H1 (cell line): ENCODE results near the gene ZPR1. TPM values are rescaled to one million over a fixed set of nuclear protein-coding genes. Genes with fewer than 3 reads are reported as not detected.

Experiments
- CTCF ChIA-PET: fragments of 300-600 bp; sonication (Branson Sonifier 250); formaldehyde crosslinking; loops from one replicate; lab custom pipeline; 2021; ENCODE audit not compliant: partially characterized antibody; lab: Charles Lee
- POLR2A ChIA-PET: fragments of 300-600 bp; sonication (Branson Sonifier 250); formaldehyde crosslinking; loops from one replicate; lab custom pipeline; 2021; ENCODE audit warnings: inconsistent platforms; ENCODE audit not compliant: partially characterized antibody; lab: Charles Lee
- DNase-seq, 2 experiments: peaks; one replicate each; pipeline versions ENCODE4 v3.0.0 to v3.0.0-alpha.2; 2010 to 2022; ENCODE audit warnings: low spot score in 2 of 2, low read depth in 1 of 2, mixed read lengths in 1 of 2
- FAIRE-seq: peaks from 2 replicates; lab custom pipeline; 2011; peaks lifted over from hg19 to GRCh38; lab: Jason Lieb, UNC
- H2AFZ ChIP-seq: 2 replicates; pipeline ENCODE4 v1.8.1; 2012; ENCODE audit warnings: low read length, inconsistent platforms
- H2AK5ac ChIP-seq: 2 replicates; pipeline ENCODE4 v1.6.1; 2013; ENCODE audit warnings: low read depth, low read length
- H2BK120ac ChIP-seq: replicated peaks from 2 replicates; pipeline ENCODE3; 2013; ENCODE audit warnings: low read depth, low read length, inconsistent platforms
- H2BK12ac ChIP-seq: 2 replicates; pipeline ENCODE4 v1.6.1; 2013; ENCODE audit warnings: low read depth, low read length
- H2BK15ac ChIP-seq: 2 replicates; pipeline ENCODE4 v1.6.1; 2013; ENCODE audit warnings: low read length
- H2BK20ac ChIP-seq: 2 replicates; pipeline ENCODE4 v1.6.1; 2013; ENCODE audit warnings: low read length
- H2BK5ac ChIP-seq: 2 replicates; pipeline ENCODE4 v1.6.1; 2013; ENCODE audit warnings: low read depth, low read length
- H3K14ac ChIP-seq: 2 replicates; pipeline ENCODE4 v1.6.1; 2013; ENCODE audit warnings: inconsistent platforms; ENCODE audit not compliant: insufficient read length
- H3K18ac ChIP-seq: 2 replicates; pipeline ENCODE4 v1.6.1; 2013; ENCODE audit warnings: low read length; ENCODE audit errors: extremely low read depth
- H3K23ac ChIP-seq: 2 replicates; pipeline ENCODE4 v1.6.1; 2013; ENCODE audit warnings: inconsistent platforms; ENCODE audit not compliant: insufficient read length
- H3K23me2 ChIP-seq: 2 replicates; pipeline ENCODE4 v1.6.1; 2013; ENCODE audit warnings: low read depth, low read length
- H3K27ac ChIP-seq: 2 replicates; pipeline ENCODE4 v1.6.1; 2011; ENCODE audit warnings: low read depth, low read length, inconsistent platforms
- H3K27me3 ChIP-seq, 4 experiments: replicated peaks in 1 of 4; 1 replicate in 1 of 4; 2 replicates in 3 of 4; pipeline versions ENCODE4 v1.6.1 to v1.8.1; 2011 to 2013; ENCODE audit warnings: low read length in 3 of 4, mild to moderate bottlenecking in 3 of 4, inconsistent platforms in 2 of 4, mixed read lengths in 2 of 4, moderate library complexity in 1 of 4; ENCODE audit not compliant: control insufficient read depth in 3 of 4, insufficient read depth in 3 of 4; ENCODE audit errors: extremely low read depth in 1 of 4
- H3K36me3 ChIP-seq, 4 experiments: 2 replicates each; pipeline versions ENCODE4 v1.6.1 to v1.8.1; 2011 to 2013; ENCODE audit warnings: mild to moderate bottlenecking in 4 of 4, low read length in 3 of 4, moderate library complexity in 2 of 4, control low read depth in 1 of 4, inconsistent platforms in 1 of 4; ENCODE audit not compliant: insufficient read depth in 4 of 4, control insufficient read depth in 2 of 4
- H3K4ac ChIP-seq: replicated peaks from 2 replicates; pipeline ENCODE3; 2013; ENCODE audit warnings: low read length, low read depth, mixed read lengths, inconsistent platforms; ENCODE audit not compliant: insufficient read length
- H3K4me1 ChIP-seq, 4 experiments: replicated peaks in 1 of 4; 1 replicate in 1 of 4; 2 replicates in 3 of 4; pipeline versions ENCODE4 v1.6.1 to v1.8.1; 2011 to 2013; ENCODE audit warnings: low read length in 3 of 4, inconsistent platforms in 2 of 4, mixed read lengths in 1 of 4; ENCODE audit not compliant: insufficient read depth in 4 of 4, control insufficient read depth in 3 of 4
- H3K4me2 ChIP-seq, 2 experiments: 2 replicates each; pipeline versions ENCODE4 v1.6.1 to v1.8.1; 2011 to 2013; ENCODE audit warnings: low read depth in 2 of 2, low read length in 2 of 2, control low read depth in 1 of 2, inconsistent platforms in 1 of 2, mild to moderate bottlenecking in 1 of 2; ENCODE audit not compliant: insufficient read depth in 1 of 2
- H3K4me3 ChIP-seq, 4 experiments: fragments of 200-600, 300-600 bp in 1 of 4; sonication (generic), shearing (Covaris generic), sonication (Bioruptor Twin) in 1 of 4; 2 replicates each; pipeline versions ENCODE4 v1.5.1 to v1.8.1; 2011 to 2016; ENCODE audit warnings: low read length in 4 of 4, low read depth in 3 of 4, control low read depth in 2 of 4, inconsistent platforms in 2 of 4, mild to moderate bottlenecking in 2 of 4, mixed read lengths in 1 of 4, moderate library complexity in 1 of 4; ENCODE audit not compliant: insufficient read depth in 2 of 4; ENCODE audit errors: extremely low read depth in 1 of 4
- H3K56ac ChIP-seq: replicated peaks from 2 replicates; pipeline ENCODE3; 2013; ENCODE audit warnings: low read depth, mild to moderate bottlenecking, mixed read lengths, low read length, inconsistent platforms; ENCODE audit not compliant: insufficient read length
- H3K79me1 ChIP-seq: 2 replicates; pipeline ENCODE4 v1.6.1; 2013; ENCODE audit warnings: low read depth, low read length, control low read depth
- H3K79me2 ChIP-seq, 2 experiments: 2 replicates each; pipeline versions ENCODE4 v1.6.1 to v1.8.1; 2012 to 2013; ENCODE audit warnings: low read length in 2 of 2, mild to moderate bottlenecking in 2 of 2, inconsistent platforms in 1 of 2; ENCODE audit not compliant: insufficient read depth in 2 of 2, control insufficient read depth in 1 of 2
- H3K9ac ChIP-seq, 4 experiments: replicated peaks in 1 of 4; 1 replicate in 1 of 4; 2 replicates in 3 of 4; pipeline versions ENCODE4 v1.6.1 to v1.8.1; 2011 to 2013; ENCODE audit warnings: low read depth in 3 of 4, low read length in 3 of 4, control low read depth in 2 of 4, mild to moderate bottlenecking in 2 of 4, moderate library complexity in 2 of 4, inconsistent platforms in 1 of 4; ENCODE audit errors: extremely low read depth in 1 of 4
- H3K9me3 ChIP-seq, 2 experiments: 2 replicates each; pipeline versions ENCODE4 v1.6.1 to v1.8.1; 2012 to 2013; ENCODE audit warnings: mild to moderate bottlenecking in 2 of 2, moderate library complexity in 2 of 2, control low read depth in 1 of 2, inconsistent platforms in 1 of 2, low read depth in 1 of 2, low read length in 1 of 2, mixed read lengths in 1 of 2; ENCODE audit not compliant: insufficient read depth in 2 of 2
- H4K20me1 ChIP-seq, 2 experiments: replicated peaks in 1 of 2; 2 replicates each; pipeline versions ENCODE3 to v1.8.1; 2011 to 2013; ENCODE audit warnings: inconsistent platforms in 2 of 2, low read length in 2 of 2, mild to moderate bottlenecking in 1 of 2; ENCODE audit not compliant: insufficient read depth in 2 of 2, control insufficient read depth in 1 of 2
- H4K5ac ChIP-seq: 2 replicates; pipeline ENCODE4 v1.6.1; 2013; ENCODE audit warnings: low read length, low read depth, mixed read lengths, inconsistent platforms; ENCODE audit not compliant: insufficient read length
- H4K8ac ChIP-seq: 2 replicates; pipeline ENCODE4 v1.8.0; 2013; ENCODE audit warnings: mild to moderate bottlenecking, moderate library complexity, low read length, inconsistent platforms; ENCODE audit not compliant: insufficient read depth; ENCODE audit errors: extremely low read depth
- H4K91ac ChIP-seq: replicated peaks from 2 replicates; pipeline ENCODE3; 2013; ENCODE audit warnings: low read length, mixed read lengths, inconsistent platforms; ENCODE audit not compliant: insufficient read length
- ASH2L ChIP-seq: fragments of 200-600, 300-600 bp; sonication (generic); IDR thresholded peaks from one replicate; pipeline ENCODE4 v1.7.1; 2017; ENCODE audit warnings: low read length
- EZH2 ChIP-seq: fragments of 200-600 bp; sonication (generic); IDR thresholded peaks from 2 replicates; pipeline ENCODE4 v1.7.1; 2012; ENCODE audit warnings: low read depth, mild to moderate bottlenecking, moderate library complexity, low read length, inconsistent platforms; ENCODE audit not compliant: severe bottlenecking
- WGBS, 2 experiments: shearing (Covaris generic) in 1 of 2; methylation state at CpG; one replicate each; pipeline versions ENCODE4 v1.1.6 to v1.1.7; 2013 to 2015; ENCODE audit warnings: low lambda C conversion rate in 2 of 2, mixed read lengths in 2 of 2, inconsistent platforms in 1 of 2, low coverage in 1 of 2, missing lambda C conversion rate in 1 of 2; ENCODE audit not compliant: insufficient replicate concordance in 2 of 2, insufficient coverage in 1 of 2, insufficient read length in 1 of 2; ENCODE audit errors: extremely low coverage in 1 of 2, missing lambda C conversion rate in 1 of 2; 5-methylcytosine and 5-hydroxymethylcytosine counted together
- polyA plus RNA-seq, 7 experiments: library from polyadenylated mRNA; depleted of rRNA in 3 of 7; stranded (reverse) in 5 of 7; unstranded in 2 of 7; fragments of >200 nt in 5 of 7; fragments of 200-250 nt in 2 of 7; gene quantifications; 1 replicate in 5 of 7; 2 replicates in 1 of 7; 4 replicates in 1 of 7; pipeline versions ENCODE4 v1.2.1 to v1.2.3, GENCODE V29; 2011 to 2013; ENCODE audit warnings: missing spikeins in 2 of 7, mixed read lengths in 2 of 7
- total RNA-seq: library from RNA; stranded (reverse); fragmentation: NEBNext Ultra II Directional; extraction: Animal tissue kit (Norgen Biotek cat#: 25700); gene quantifications from 2 replicates; pipeline ENCODE4 v1.2.1, GENCODE V29; 2021

The ZPR1 gene
- total and polyA plus RNA-seq, 2 of the 8 experiments (the other 6 are each of a cell fraction or from before 2014, with no cell fraction given), result 36.7 to 70.5 TPM

GRCh38 chr11:116791813-116792143 is 4.0 kb upstream of the ZPR1 start, which contains the start of gene APOA5:
Gene APOA5 (minus strand): TSS chr11:116791879. CDS start chr11:116791860, 19 bp downstream.
- no peak within 1 kb of the TSS for H3K14ac ChIP-seq
- no peak within 1 kb of the TSS for H3K4ac ChIP-seq
- H3K27me3 ChIP-seq, result peaks cover 0 to 11% (median 3%) of the 10 kb centered on the region in 4 experiments; a peak in 4 of 7 replicates
- H3K4me1 ChIP-seq, result peaks cover 4 to 11% (median 7%) of the 10 kb centered on the region in 4 experiments
- POLR2A ChIA-PET, result interaction anchor here (2.4 to 6.0 kb wide), 3 partner anchors 19 to 44 kb away, joined by 12 to 29 read pairs (median 16); partner anchors contain the start of gene BUD13
- peak within 1 kb of the TSS; percentile 71; the same call in 1 of the 2 replicates for H2BK12ac ChIP-seq
- H2BK15ac ChIP-seq, result peak within 1 kb of the TSS; percentile 97
- no peak within 1 kb of the TSS for H2BK120ac ChIP-seq
- H2AK5ac ChIP-seq, result no peak within 1 kb of the TSS
- H3K36me3 ChIP-seq, result no peaks in the 10 kb centered on the region
- H3K79me1 ChIP-seq, result 0 out of 2 replicates have a peak, but pooled peaks cover 2% of the 10 kb centered on the region
- H4K8ac ChIP-seq, result peak within 1 kb of the TSS; percentile 87
- DNase-seq (no peak), FAIRE-seq (no peak)
- WGBS, 2 experiments, result 82% methylated on average over 7 of the region's 7 CpGs; no CpG with 5 or more reads in 1 of the 2 experiments
- H2BK5ac ChIP-seq, result peak within 1 kb of the TSS; percentile 18; the same call in 1 of the 2 replicates
- CTCF ChIA-PET, result interaction anchor here (0.6 to 12.1 kb wide), 32 partner anchors 9 to 435 kb away, joined by 3 to 237 read pairs (median 4); partner anchors contain the start of genes APOA1, APOA4 and APOC3
- no peaks in the 10 kb centered on the region for H4K20me1 ChIP-seq
- H3K56ac ChIP-seq, result no peak within 1 kb of the TSS
- no peaks in the 10 kb centered on the region for H3K9me3 ChIP-seq
- H4K5ac ChIP-seq, result peak within 1 kb of the TSS; percentile 16
- H3K23ac ChIP-seq, result no peak within 1 kb of the TSS
- H3K9ac ChIP-seq, result no peak within 1 kb of the TSS
- peak within 1 kb of the TSS in 1 of 2 experiments; percentile 54; a peak in 3 of 4 replicates for H3K4me2 ChIP-seq
- H3K18ac ChIP-seq, result peak within 1 kb of the TSS; percentile 86
- H3K4me3 ChIP-seq, result no peak within 1 kb of the TSS
- H4K91ac ChIP-seq, result peak within 1 kb of the TSS; percentile 48
- peak within 1 kb of the TSS; percentile 95 for H2AFZ ChIP-seq
- TF ChIP-seq EZH2, result peak; percentile 1
- TF ChIP-seq ASH2L, result no peak
- TF ChIP-seq, all 59 proteins: peak for 1
- H3K79me2 ChIP-seq, result peaks cover 0 to 9% of the 10 kb centered on the region in 2 experiments; a peak in 2 of 4 replicates
- H3K23me2 ChIP-seq, result peaks cover 11% of the 10 kb centered on the region
- H2BK20ac ChIP-seq, result peak within 1 kb of the TSS; percentile 77; the same call in 1 of the 2 replicates
- no peak within 1 kb of the TSS for H3K27ac ChIP-seq
